Ramos (cell line): ENCODE results near the gene IL1R2.
"Not testable (repeated sequence)": the region's sequence is repeated elsewhere in the genome, so short reads cannot be mapped to it uniquely, and the experiment has no call there.

Source experiments
- in situ Hi-C: fragments of 300-500 bp; cut with MboI; formaldehyde crosslinking; loops from one replicate; pipeline ENCODE4 v1.14.3; 2022; ENCODE audit warnings: low sequenced_read_pairs; ENCODE audit not compliant: unreplicated experiment

Gene IL1R2

GRCh38 chr2:102055346-102055990 lies 63.7 kb downstream of the IL1R2 start:
- in situ Hi-C loops = no loop called here

GRCh38 chr2:102056079-102056581 lies 64.4 kb downstream of the IL1R2 start:
- in situ Hi-C loops = no loop called here

- in situ Hi-C loops = no loop called here
Observed at GRCh38 chr2:102057502-102058292, 65.9 kb downstream of the IL1R2 start.

GRCh38 chr2:102058293-102058833 lies 66.6 kb downstream of the IL1R2 start:
- in situ Hi-C loops = no loop called here

- in situ Hi-C loops = no loop called here
Observed at GRCh38 chr2:102059151-102059550, 67.4 kb downstream of the IL1R2 start.

- in situ Hi-C loops = no loop called here
Observed at GRCh38 chr2:102060047-102060446, 68.3 kb downstream of the IL1R2 start.

GRCh38 chr2:102060792-102061191 lies 69.0 kb downstream of the IL1R2 start:
- in situ Hi-C loops = no loop called here

- in situ Hi-C loops = no loop called here
Observed at GRCh38 chr2:102061286-102061699, 69.5 kb downstream of the IL1R2 start.

GRCh38 chr2:102061962-102062795 lies 70.4 kb downstream of the IL1R2 start:
- in situ Hi-C loops = no loop called here

GRCh38 chr2:102062802-102063201 lies 71.0 kb downstream of the IL1R2 start:
- in situ Hi-C loops = no loop called here

GRCh38 chr2:102063487-102063911 lies 71.7 kb downstream of the IL1R2 start:
- in situ Hi-C loops = no loop called here

GRCh38 chr2:102063941-102064678 lies 72.3 kb downstream of the IL1R2 start:
- in situ Hi-C loops = no loop called here

- in situ Hi-C loops = no loop called here
Observed at GRCh38 chr2:102064679-102065674, 73.2 kb downstream of the IL1R2 start.

GRCh38 chr2:102065675-102066252 lies 74.0 kb downstream of the IL1R2 start:
- in situ Hi-C loops = no loop called here

- in situ Hi-C loops = no loop called here
Observed at GRCh38 chr2:102066554-102066953, 74.8 kb downstream of the IL1R2 start.

- in situ Hi-C loops = not testable (repeated sequence)
Observed at GRCh38 chr2:102068126-102068525, 76.4 kb downstream of the IL1R2 start.

- in situ Hi-C loops = no loop called here
Observed at GRCh38 chr2:102069311-102069974, 77.7 kb downstream of the IL1R2 start.
